Esophagus muscularis mucosa (tissue), 2 donors: ENCODE measurements around the gene MTA2.

Experiments used
- POLR2A ChIP-seq: fragments of 450-650 bp; IDR thresholded peaks from one replicate; pipeline ENCODE4 v1.6.1; 2017; ENCODE audit warnings: antibody characterized with exemption, moderate library complexity, mild to moderate bottlenecking, low read depth
- POLR2AphosphoS5 ChIP-seq, 2 donors: sonication (generic); formaldehyde crosslinking; IDR thresholded peaks; one replicate each; pipeline ENCODE4 v1.6.1; 2017; ENCODE audit warnings: antibody characterized with exemption in 2 of 2

DNA sequence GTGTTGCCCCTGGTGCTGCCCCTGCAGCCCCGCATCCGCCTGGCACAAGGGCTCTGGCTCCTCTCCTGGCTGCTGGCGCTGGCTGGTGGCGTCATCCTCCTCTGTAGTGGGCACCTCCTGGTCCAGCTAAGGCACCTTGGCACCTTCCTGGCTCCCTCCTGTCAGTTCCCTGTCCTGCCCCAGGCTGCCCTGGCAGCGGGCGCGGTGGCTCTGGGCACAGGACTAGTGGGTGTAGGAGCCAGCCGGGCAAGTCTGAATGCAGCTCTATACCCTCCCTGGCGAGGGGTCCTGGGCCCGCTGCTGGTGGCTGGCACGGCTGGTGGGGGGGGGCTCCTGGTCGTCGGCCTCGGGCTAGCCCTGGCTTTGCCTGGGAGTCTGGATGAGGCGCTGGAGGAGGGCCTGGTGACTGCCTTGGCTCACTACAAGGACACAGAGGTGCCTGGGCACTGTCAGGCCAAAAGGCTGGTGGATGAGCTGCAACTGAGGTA is 11.7 kb upstream of the MTA2 start:
- TF ChIP-seq POLR2AphosphoS5 (IDR thresholded peaks at IDR 0.05) (no peak), POLR2A (no peak)
